HG02938 (cell line): ENCODE results near the gene WDR33.

Experiments
- ATAC-seq: cut with Tn5 transposase; IDR thresholded peaks from one replicate; pipeline ENCODE4 v1.9.1; 2021; ENCODE audit warnings: mild to moderate bottlenecking, moderate library complexity; ENCODE audit not compliant: unreplicated experiment

WDR33 gene

GRCh38 chr2:127769587-127769986 is 41.4 kb downstream of the WDR33 start:
- no peak for ATAC-seq

DNA sequence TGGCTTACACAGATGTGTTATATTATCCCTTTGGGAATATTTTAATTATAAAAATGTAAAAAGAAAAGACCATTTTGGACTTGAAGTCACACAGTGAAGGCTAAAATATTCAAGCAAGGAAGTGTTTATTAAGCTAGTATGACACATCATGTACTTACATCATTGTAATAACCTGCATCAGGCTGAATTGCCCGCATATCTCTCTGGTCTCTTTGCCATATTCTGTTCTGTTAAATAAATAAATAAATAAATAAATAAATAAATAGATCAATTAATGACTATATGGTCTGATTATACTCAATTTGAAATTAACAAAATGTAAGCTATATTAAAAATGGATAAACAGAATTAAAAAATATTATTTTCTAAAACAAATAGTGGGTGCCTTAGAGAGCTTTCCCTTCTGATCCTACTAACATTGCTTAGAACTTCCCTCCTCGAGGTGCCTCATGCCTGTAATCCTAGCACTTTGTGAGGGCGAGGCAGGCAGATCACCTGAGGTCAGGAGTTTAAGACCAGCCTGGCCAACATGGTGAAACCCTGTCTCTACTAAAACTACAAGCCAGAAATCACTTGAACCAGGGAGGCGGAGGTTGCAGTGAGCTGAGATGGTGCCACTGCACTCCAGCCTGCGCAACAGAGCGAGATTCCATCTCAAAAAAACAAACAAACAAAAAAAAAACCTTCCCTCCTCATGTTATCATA is 42.0 kb downstream of the WDR33 start:
- no peak for ATAC-seq

GRCh38 chr2:127763776-127764175 is 47.2 kb downstream of the WDR33 start:
- ATAC-seq = no peak

DNA sequence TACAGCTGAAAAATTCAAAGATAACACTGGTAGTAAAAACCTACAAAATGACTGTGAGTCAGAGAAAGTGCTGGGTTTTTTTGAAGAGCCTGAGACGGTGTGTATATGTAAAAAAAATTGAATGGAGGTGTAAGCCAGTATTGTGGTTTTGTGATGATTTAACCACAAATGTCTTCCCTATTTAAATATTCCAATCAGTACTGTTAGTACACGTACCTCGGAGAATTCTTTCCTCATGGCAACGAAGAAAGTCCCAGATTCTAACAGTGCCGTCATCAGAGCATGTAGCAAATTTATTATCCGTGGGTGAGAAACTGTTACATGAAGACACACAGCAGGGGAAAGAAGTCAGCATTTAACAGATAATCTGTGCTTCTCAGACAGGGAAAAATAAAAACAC is 48.1 kb downstream of the WDR33 start:
- no peak for ATAC-seq

- no peak for ATAC-seq
Observed at GRCh38 chr2:127762441-127762840, 48.5 kb downstream of the WDR33 start.

- no peak for ATAC-seq
Observed at GRCh38 chr2:127759931-127760330, 51.0 kb downstream of the WDR33 start.

- ATAC-seq = no peak
Observed at GRCh38 chr2:127754186-127754585, 56.8 kb downstream of the WDR33 start.

DNA sequence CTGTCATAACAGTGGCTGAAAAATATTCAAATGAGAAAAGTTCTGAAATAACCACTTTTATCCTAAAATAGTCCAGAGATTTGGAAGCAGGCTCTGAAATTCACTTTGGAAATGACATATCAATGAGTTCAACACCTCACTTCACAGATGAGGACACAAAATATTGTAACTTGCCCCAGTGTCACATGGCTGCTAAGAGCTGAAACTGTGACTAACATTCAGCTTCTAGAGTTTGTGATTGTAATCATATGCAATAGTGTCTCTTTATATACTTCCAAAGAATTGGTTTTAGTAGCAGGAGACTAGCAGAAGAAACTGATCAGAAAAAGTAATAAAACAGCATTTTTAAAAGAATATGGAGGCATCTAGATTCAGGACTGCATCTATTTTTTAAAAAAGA is 57.6 kb downstream of the WDR33 start:
- ATAC-seq = no peak

DNA sequence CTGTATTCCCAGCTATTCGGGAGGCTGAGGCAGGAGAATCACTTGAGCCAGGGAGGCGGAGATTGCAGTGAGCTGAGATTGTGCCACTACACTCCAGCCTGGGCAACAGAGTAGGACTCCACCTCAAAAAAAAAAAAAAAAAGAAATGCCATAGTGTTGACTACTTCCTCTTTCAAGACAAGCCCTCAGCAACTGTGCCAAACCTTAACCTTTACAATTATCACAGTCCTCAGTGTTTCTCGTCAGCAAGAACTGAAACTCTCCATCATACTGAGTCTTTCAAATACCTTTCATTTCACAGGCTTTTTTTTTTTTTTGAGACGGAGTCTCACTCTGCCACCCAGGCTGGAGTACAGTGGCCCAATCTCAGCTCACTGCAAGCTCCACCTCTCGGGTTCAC is 61.4 kb downstream of the WDR33 start:
- ATAC-seq = peak; percentile 100

- ATAC-seq = no peak
Observed at GRCh38 chr2:127747621-127748020, 63.4 kb downstream of the WDR33 start.

DNA sequence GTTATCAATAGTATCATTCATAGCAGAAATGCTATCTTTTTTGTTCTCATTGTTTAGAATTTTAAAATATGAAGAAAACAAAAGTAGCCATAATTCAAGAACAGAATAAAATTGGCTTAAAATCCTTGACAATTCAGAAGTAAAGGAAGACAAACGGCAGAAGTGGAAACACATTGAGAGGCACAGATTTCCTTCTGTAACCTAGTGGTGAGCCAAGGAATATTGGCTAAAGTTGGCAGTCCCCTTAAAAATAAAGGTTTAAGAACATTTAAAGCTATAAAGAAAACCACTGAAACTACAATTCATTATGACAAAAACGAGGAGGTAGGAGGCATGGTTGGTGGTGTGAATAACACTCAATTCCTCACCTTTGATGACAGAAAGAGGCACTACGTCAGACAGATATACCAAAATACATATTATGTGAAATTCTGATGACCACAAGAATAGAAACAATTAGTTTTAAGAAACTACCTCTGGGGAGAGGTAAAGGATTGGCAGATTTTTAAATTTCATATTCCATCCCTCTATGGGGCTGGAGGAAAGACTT is 67.4 kb downstream of the WDR33 start:
- peak; percentile 56 for ATAC-seq

GRCh38 chr2:127740665-127741288 is 70.2 kb downstream of the WDR33 start:
- no peak for ATAC-seq

- no peak for ATAC-seq
Observed at GRCh38 chr2:127739800-127740199, 71.2 kb downstream of the WDR33 start.

DNA sequence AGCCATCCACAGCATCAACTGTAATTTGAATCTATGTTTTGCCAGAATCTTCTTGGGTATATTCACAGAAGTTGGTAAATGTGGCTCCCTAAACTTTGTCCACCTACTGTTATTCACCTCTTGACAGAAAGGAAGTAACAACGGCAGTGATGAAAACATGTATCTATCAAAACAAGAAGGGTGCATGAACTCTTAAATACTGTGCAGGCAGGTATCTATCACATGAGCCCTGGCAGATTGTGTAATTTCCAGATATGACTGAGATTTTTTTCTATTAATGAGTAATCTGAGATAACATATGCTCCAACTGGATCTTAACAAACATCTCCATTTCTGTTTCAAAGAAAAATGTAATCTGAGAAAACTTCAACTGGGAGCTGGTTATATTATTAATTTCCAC is 73.1 kb downstream of the WDR33 start:
- no peak for ATAC-seq

DNA sequence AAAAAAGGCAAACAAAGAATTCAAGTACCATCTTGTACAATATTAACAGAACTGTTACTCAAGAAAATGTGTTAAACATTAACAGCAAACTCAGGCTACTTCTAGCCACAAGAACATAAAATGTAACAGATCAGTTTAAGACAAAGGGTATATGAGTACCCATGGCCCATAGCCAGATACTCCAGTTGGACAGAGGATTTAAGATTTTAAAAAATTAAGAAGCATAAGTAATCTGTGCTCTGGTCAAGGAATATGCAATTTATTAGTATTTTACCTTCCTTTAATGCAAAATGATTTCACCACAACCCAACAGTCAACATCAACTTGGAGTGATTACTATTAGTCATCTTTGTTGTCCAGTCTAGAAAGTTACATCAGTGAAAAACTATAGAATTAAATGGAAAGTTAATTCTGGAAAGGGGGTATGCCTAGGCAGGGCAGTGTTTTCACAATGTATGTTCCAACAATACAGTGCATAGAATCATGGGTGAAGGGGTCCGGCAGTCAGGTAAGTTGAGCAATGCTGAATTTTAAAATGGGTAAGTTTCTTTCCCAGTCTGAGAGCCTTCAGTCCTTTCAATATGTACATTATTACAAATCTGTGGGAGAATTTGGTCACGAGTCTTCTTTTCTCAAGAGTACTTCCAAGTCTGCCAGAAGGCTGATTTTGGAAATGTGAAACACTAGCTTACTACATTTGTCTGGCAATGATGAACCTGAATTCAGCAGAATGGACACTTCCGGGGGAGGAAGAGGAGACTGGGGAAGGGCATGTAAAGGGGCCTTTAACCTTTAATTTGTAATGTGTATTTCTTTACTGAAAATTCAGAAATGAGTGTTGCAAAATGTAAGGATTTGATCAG is 75.2 kb downstream of the WDR33 start:
- peak; percentile 65 for ATAC-seq

GRCh38 chr2:127735044-127735443 is 75.9 kb downstream of the WDR33 start:
- no peak for ATAC-seq

GRCh38 chr2:127733816-127734537 is 77.0 kb downstream of the WDR33 start:
- no peak for ATAC-seq

DNA sequence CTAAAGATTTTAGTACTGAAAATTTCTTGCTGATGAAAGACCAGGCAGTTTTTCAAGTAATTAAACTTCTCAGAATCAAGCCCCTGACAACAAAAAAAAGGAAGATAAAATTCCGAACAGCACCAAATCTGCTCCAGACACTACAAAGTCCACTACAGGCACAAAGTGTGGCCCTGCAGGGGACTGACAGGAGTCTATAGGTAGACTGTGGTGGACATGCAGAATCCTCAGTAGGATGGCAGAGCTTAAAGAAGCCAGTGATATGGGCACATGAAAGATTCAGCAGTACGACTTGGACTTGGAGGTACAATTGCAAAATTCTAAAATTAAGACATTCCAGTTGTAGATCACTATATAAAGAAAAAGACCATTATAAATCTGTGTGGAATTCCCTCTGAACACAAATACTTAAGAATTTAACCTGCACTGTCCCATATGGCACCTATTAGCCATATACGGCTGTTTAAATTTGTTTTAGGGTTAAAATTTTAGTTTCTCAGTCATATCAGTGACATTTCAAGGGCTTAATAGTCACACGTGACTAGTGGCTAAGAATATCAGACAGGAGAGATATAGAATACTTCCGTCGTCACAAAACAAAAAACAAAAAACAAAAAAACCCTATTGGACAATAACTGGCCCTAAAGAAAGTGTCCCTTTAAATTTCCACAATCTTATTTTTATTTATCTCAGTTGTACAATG is 77.7 kb downstream of the WDR33 start:
- ATAC-seq = no peak

DNA sequence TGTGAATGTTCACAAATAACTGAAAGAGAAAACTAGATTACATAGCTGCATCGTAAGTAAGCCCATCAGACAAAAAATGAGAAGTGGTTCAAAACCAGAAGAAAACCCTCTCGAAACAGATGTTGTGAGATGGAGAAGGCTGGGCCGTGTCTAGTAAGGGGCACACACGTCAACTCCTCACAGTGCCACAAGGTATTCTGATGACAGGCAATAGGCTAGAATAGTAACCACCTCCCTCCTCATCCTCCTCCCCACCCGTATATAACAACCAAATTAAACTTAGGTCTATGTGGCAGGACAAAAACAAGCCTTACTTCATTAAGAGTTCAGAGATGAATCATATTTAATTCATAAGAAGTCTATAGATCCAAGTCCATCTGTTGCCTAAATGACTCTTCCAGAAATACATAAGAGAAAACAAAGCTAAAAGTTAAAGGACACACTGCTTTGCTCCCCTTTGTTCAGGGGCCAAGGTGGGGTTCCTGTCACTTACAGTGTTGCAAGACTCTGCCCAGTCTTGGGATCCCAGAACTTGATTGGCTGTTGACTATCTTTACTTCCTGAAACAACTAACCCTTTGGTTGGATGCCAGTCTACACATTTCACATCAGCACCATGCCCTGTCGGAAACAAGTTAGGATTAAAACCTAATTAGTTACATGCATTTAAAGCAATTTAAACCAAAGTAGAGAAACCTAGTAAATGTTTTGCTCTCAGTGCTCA is 84.7 kb downstream of the WDR33 start:
- no peak for ATAC-seq

DNA sequence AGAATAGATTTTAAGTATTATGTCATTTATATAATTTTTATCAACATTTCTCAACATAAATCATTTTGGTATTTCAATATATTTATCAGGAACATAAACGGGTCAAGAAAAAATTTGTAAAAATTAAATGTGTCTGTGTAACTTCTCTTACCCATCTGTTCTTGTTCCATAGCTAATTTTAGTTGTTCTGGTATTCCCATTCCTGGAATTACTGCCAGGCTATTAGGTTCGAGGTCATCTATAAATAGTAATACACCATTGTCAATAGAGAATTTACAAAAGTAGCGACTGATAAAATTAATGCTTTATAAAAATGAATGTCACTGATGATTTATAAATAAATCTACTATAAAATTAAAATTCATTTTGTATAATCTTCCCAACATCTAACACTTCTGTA is 88.2 kb downstream of the WDR33 start:
- no peak for ATAC-seq
